ENCODE measurements around the gene AADAC.

GRCh38 chr3:151796105-151796680, 17.7 kb upstream of the AADAC start:
- TF ChIP-seq CTCF (IDR thresholded peaks at IDR 0.05): no peak
- TF ChIP-seq ZFX (IDR thresholded peaks at IDR 0.05; ENCODE audit: borderline replicate concordance): no peak
